GM12878 (cell line): ENCODE results near the gene DOK4. TPM values are rescaled to one million over a fixed set of nuclear protein-coding genes. Genes with fewer than 3 reads are reported as not detected.

Experiments
- ATAC-seq: fragments of 200-7000 bp; cut with Tn5 transposase; 3 replicates; pipeline ENCODE4 v1.9.1; 2020; ENCODE audit warnings: mild to moderate bottlenecking, moderate library complexity
- BruUV-seq: library from RNA; stranded (reverse); fragments of 400-500 nt; replicated peaks from 2 replicates; lab custom pipeline; 2021; lab: Mats Ljungman, UMichigan
- CTCF ChIA-PET: fragments of 300-600 bp; sonication (Branson Sonifier 250); formaldehyde crosslinking; extraction: SDS; loops from one replicate; lab custom pipeline; 2021; ENCODE audit warnings: inconsistent platforms; lab: Yijun Ruan, JAX
- POLR2A ChIA-PET: fragments of 350-600 bp; formaldehyde crosslinking; extraction: SDS; loops from one replicate; lab custom pipeline; 2021; ENCODE audit warnings: inconsistent platforms; lab: Charles Lee
- RAD21 ChIA-PET: fragments of 300-600 bp; sonication (Branson Sonifier 250); formaldehyde crosslinking; loops from one replicate; lab custom pipeline; 2023; ENCODE audit warnings: antibody characterized with exemption; ENCODE audit not compliant: unreplicated experiment; lab: Charles Lee
- SMC1A ChIA-PET: fragments of 300-600 bp; sonication (Branson Sonifier 250); formaldehyde crosslinking; loops from one replicate; lab custom pipeline; 2023; ENCODE audit not compliant: unreplicated experiment, uncharacterized antibody; lab: Charles Lee
- DNase-seq: peaks from one replicate; pipeline ENCODE4 v3.0.0-alpha.2; 2011; ENCODE audit warnings: low read depth, low spot score
- FAIRE-seq: peaks from 3 replicates; lab custom pipeline; 2011; peaks lifted over from hg19 to GRCh38; lab: Jason Lieb, UNC
- H2AFZ ChIP-seq: 2 replicates; pipeline ENCODE4 v1.6.0; 2011; ENCODE audit warnings: low read depth, low read length, control low read depth; ENCODE audit not compliant: control insufficient read depth
- H3K27ac ChIP-seq: 2 replicates; pipeline ENCODE4 v1.5.1; 2011; ENCODE audit warnings: control low read depth; ENCODE audit not compliant: control insufficient read depth, insufficient read depth
- H3K27me3 ChIP-seq, 2 experiments: replicated peaks in 1 of 2; 2 replicates each; pipeline versions ENCODE4 v1.6.0 to v1.6.1; 2011; ENCODE audit warnings: low read length in 1 of 2; ENCODE audit not compliant: control insufficient read depth in 2 of 2, insufficient read depth in 2 of 2
- H3K36me3 ChIP-seq, 2 experiments: 2 replicates each; pipeline ENCODE4 v1.5.1; 2011; ENCODE audit warnings: low read length in 1 of 2; ENCODE audit not compliant: control insufficient read depth in 2 of 2, insufficient read depth in 2 of 2
- H3K4me1 ChIP-seq: 2 replicates; pipeline ENCODE4 v1.6.1; 2011; ENCODE audit warnings: mild to moderate bottlenecking, low read length, moderate library complexity, mixed read lengths; ENCODE audit not compliant: control insufficient read depth, insufficient read depth
- H3K4me2 ChIP-seq: 2 replicates; pipeline ENCODE4 v1.6.0; 2011; ENCODE audit warnings: control low read depth; ENCODE audit not compliant: control insufficient read depth, insufficient read depth
- H3K4me3 ChIP-seq: fragments of 200-600 bp; sonication (generic); 2 replicates; pipeline ENCODE4 v1.5.1; 2016
- H3K79me2 ChIP-seq: 2 replicates; pipeline ENCODE4 v1.6.0; 2011; ENCODE audit warnings: low read length; ENCODE audit not compliant: control insufficient read depth, insufficient read depth
- H3K9ac ChIP-seq: 2 replicates; pipeline ENCODE4 v1.8.0; 2011; ENCODE audit warnings: low read length, control low read depth, mixed read lengths; ENCODE audit not compliant: control insufficient read depth, insufficient read depth
- H3K9me3 ChIP-seq: replicated peaks from 3 replicates; pipeline ENCODE4 v1.5.1; 2011; ENCODE audit warnings: mild to moderate bottlenecking, low read length; ENCODE audit not compliant: control insufficient read depth, insufficient read depth
- H4K20me1 ChIP-seq: 2 replicates; pipeline ENCODE4 v1.6.0; 2011; ENCODE audit not compliant: control insufficient read depth, insufficient read depth
- BACH1 ChIP-seq: fragments of 450-650 bp; IDR thresholded peaks from 2 replicates; pipeline ENCODE4 v1.6.1; 2017; ENCODE audit warnings: mild to moderate bottlenecking, borderline replicate concordance
- EED ChIP-seq: sonication (generic); IDR thresholded peaks from 2 replicates; pipeline ENCODE4 v1.6.1; 2016; ENCODE audit warnings: antibody characterized with exemption, low read depth
- GABPA ChIP-seq: IDR thresholded peaks from 2 replicates; pipeline ENCODE4 v1.6.1; 2014; ENCODE audit warnings: antibody characterized with exemption, low read depth, mild to moderate bottlenecking, inconsistent platforms
- HDAC2 ChIP-seq: fragments of 200-600 bp; sonication (generic); IDR thresholded peaks from 2 replicates; pipeline ENCODE4 v1.6.1; 2017
- IRF4 ChIP-seq: IDR thresholded peaks from 2 replicates; pipeline ENCODE4 v1.6.1; 2011; ENCODE audit warnings: low read depth, low read length
- JUND ChIP-seq: IDR thresholded peaks from 2 replicates; pipeline ENCODE4 v1.6.1; 2012; ENCODE audit warnings: low read depth, mild to moderate bottlenecking, low read length, improper control_type of control experiment, moderate library complexity
- MTA3 ChIP-seq: IDR thresholded peaks from 2 replicates; pipeline ENCODE4 v1.6.1; 2012; ENCODE audit warnings: low read length, inconsistent platforms, borderline replicate concordance
- NFYA ChIP-seq: IDR thresholded peaks from 2 replicates; pipeline ENCODE4 v1.6.1; 2011; ENCODE audit warnings: low read depth, mild to moderate bottlenecking, low read length, improper control_type of control experiment, borderline replicate concordance
- NR2C1 ChIP-seq: fragments of 450-650 bp; IDR thresholded peaks from 2 replicates; pipeline ENCODE4 v1.6.1; 2017; ENCODE audit warnings: antibody characterized with exemption, mild to moderate bottlenecking, moderate library complexity
- POLR2AphosphoS2 ChIP-seq: IDR thresholded peaks from 2 replicates; pipeline ENCODE4 v1.6.1; 2011; ENCODE audit warnings: low read depth, mild to moderate bottlenecking, low read length, improper control_type of control experiment, moderate library complexity
- POU2F2 ChIP-seq: IDR thresholded peaks from 3 replicates; pipeline ENCODE4 v1.6.1; 2011; ENCODE audit warnings: low read depth, mild to moderate bottlenecking, low read length, borderline replicate concordance
- SUZ12 ChIP-seq: fragments of 200-600 bp; sonication (generic); IDR thresholded peaks from one replicate; pipeline ENCODE4 v1.6.1; 2018; ENCODE audit warnings: antibody characterized with exemption, mild to moderate bottlenecking; ENCODE audit not compliant: unreplicated experiment
- TAF1 ChIP-seq: IDR thresholded peaks from 2 replicates; pipeline ENCODE4 v1.6.1; 2011; ENCODE audit warnings: mild to moderate bottlenecking, low read depth, low read length, borderline replicate concordance
- ZBTB4 ChIP-seq: fragments of 450-650 bp; formaldehyde crosslinking; IDR thresholded peaks from 2 replicates; pipeline ENCODE4 v1.4.0; 2022; ENCODE audit warnings: mild to moderate bottlenecking, moderate library complexity
- WGBS: methylation state at CpG from one replicate; pipeline ENCODE4 v1.1.6; 2016; ENCODE audit warnings: low lambda C conversion rate; ENCODE audit not compliant: insufficient replicate concordance, insufficient coverage; ENCODE audit errors: missing lambda C conversion rate; 5-methylcytosine and 5-hydroxymethylcytosine counted together
- in situ Hi-C: fragments of 300-500 bp; cut with MboI; formaldehyde crosslinking; loops from 9 replicates; pipeline ENCODE4 v1.14.3; 2018; ENCODE audit warnings: mixed read lengths
- intact Hi-C: fragments of 100-400 bp; cut with micrococcal nuclease; formaldehyde crosslinking; loops from one replicate; pipeline ENCODE4 v1.14.2; 2022; ENCODE audit not compliant: unreplicated experiment
- polyA plus RNA-seq, 11 experiments: library from polyadenylated mRNA; depleted of rRNA in 4 of 11; unstranded in 6 of 11; stranded (reverse) in 5 of 11; fragments of >200 nt; fragmentation: Nextera tagmentation in 4 of 11; fragmentation: Illumina TruSeq in 1 of 11; extraction: Ambion mirVana in 4 of 11; extraction: Trizol in 1 of 11; gene quantifications; 1 replicate in 1 of 11; 2 replicates in 10 of 11; pipeline versions ENCODE4 v1.2.1 to v1.2.3, GENCODE V29; 2011 to 2016; ENCODE audit warnings: inconsistent platforms in 2 of 11, missing spikeins in 2 of 11, low read depth in 1 of 11
- total RNA-seq, 4 experiments: library from RNA; depleted of rRNA in 3 of 4; stranded (reverse); fragments of >200 nt in 3 of 4; fragmentation: Illumina TruSeq in 1 of 4; extraction: Trizol in 1 of 4; gene quantifications; 2 replicates each; pipeline versions ENCODE4 v1.2.1 to v1.2.3, GENCODE V29; 2013 to 2021
- TF ChIP-seq, protein P1 (sequence below): fragments of 450-650 bp; IDR thresholded peaks from 2 replicates; pipeline ENCODE4 v1.6.1; 2017; ENCODE audit warnings: borderline replicate concordance
- TF ChIP-seq, protein P2 (sequence below): fragments of 150-350 bp; IDR thresholded peaks from 2 replicates; pipeline ENCODE4 v1.6.1; 2016; ENCODE audit warnings: low read depth, low read length

Gene DOK4
- total and polyA plus RNA-seq, 10 of the 15 experiments (the other 5 are each of a cell fraction or from before 2014, with no cell fraction given), result 0.20 to 7.0 (median 2.4) TPM; not detected in 1

DNA sequence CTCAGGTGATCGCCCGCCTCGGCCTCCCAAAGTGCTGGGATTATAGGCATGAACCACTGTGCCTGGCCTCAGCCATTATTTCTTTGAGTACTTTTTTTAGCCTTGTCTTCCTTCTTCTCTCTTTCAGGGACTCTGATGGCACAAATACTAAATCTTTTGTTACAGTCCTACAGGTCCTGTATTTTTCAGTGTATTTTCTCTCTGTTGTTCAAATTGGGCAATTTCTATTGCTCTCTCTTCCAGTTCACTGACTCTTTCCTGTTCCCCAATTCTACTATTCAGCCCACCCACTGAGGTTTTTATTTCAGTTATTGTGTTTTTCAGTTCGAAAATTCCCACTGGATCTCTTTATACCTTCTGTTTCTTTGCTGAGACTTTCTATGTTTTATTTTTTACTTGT lies 7.5 kb upstream of the DOK4 start (continued):
- TF ChIP-seq, protein P1, sequence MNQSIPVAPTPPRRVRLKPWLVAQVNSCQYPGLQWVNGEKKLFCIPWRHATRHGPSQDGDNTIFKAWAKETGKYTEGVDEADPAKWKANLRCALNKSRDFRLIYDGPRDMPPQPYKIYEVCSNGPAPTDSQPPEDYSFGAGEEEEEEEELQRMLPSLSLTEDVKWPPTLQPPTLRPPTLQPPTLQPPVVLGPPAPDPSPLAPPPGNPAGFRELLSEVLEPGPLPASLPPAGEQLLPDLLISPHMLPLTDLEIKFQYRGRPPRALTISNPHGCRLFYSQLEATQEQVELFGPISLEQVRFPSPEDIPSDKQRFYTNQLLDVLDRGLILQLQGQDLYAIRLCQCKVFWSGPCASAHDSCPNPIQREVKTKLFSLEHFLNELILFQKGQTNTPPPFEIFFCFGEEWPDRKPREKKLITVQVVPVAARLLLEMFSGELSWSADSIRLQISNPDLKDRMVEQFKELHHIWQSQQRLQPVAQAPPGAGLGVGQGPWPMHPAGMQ, result no peak
- no peak for TF ChIP-seq POLR2AphosphoS2

- no TSS peak for BruUV-seq
- Histone ChIP-seq H3K36me3 (no peaks in the 10 kb centered on the region), H3K4me1 (peaks cover 15% of the 10 kb centered on the region), H3K79me2 (no peaks in the 10 kb centered on the region), H2AFZ (no peak overlapping the region), H3K27ac (no peak overlapping the region), H3K9me3 (no peaks in the 10 kb centered on the region; the same call in 2 of the 3 replicates), H3K9ac (no peak overlapping the region), H4K20me1 (no peaks in the 10 kb centered on the region), H3K4me3 (no peak overlapping the region), H3K27me3 (peaks cover 0 to 2% of the 10 kb centered on the region in 2 experiments; a peak in 1 of 4 replicates), H3K4me2 (no peak overlapping the region)
- ChIA-PET CTCF (interaction anchor here (0.8 to 1.7 kb wide), 4 partner anchors 27 to 189 kb away, joined by 3 to 5 read pairs (median 4); partner anchors contain the start of gene POLR2C), RAD21 (no interaction called here), POLR2A (interaction anchor here (1.0 kb wide), 1 partner anchor 31 kb away, joined by 4 read pairs; no protein-coding TSS in a partner anchor), SMC1A (interaction anchor here (3.5 kb wide), 1 partner anchor 48 kb away, joined by 17 read pairs; the partner anchor contains the start of gene CCDC102A)
- ATAC-seq, result no peak
- no peak for DNase-seq
- FAIRE-seq, result no peak
- in situ Hi-C loops, result no loop called here
- intact Hi-C loops, result no loop called here
- 77% methylated on average over 5 of the region's 5 CpGs for WGBS
- TF ChIP-seq, protein P2, sequence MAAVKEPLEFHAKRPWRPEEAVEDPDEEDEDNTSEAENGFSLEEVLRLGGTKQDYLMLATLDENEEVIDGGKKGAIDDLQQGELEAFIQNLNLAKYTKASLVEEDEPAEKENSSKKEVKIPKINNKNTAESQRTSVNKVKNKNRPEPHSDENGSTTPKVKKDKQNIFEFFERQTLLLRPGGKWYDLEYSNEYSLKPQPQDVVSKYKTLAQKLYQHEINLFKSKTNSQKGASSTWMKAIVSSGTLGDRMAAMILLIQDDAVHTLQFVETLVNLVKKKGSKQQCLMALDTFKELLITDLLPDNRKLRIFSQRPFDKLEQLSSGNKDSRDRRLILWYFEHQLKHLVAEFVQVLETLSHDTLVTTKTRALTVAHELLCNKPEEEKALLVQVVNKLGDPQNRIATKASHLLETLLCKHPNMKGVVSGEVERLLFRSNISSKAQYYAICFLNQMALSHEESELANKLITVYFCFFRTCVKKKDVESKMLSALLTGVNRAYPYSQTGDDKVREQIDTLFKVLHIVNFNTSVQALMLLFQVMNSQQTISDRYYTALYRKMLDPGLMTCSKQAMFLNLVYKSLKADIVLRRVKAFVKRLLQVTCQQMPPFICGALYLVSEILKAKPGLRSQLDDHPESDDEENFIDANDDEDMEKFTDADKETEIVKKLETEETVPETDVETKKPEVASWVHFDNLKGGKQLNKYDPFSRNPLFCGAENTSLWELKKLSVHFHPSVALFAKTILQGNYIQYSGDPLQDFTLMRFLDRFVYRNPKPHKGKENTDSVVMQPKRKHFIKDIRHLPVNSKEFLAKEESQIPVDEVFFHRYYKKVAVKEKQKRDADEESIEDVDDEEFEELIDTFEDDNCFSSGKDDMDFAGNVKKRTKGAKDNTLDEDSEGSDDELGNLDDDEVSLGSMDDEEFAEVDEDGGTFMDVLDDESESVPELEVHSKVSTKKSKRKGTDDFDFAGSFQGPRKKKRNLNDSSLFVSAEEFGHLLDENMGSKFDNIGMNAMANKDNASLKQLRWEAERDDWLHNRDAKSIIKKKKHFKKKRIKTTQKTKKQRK, result no peak
- no peak for TF ChIP-seq POU2F2
- TF ChIP-seq ZBTB4 (CRISPR knock-in tag), result no peak
- TF ChIP-seq JUND, result no peak
- TF ChIP-seq MTA3, result no peak
- no peak for TF ChIP-seq IRF4
- no peak for TF ChIP-seq NR2C1
- TF ChIP-seq HDAC2, result no peak
- no peak for TF ChIP-seq TAF1
- no peak for TF ChIP-seq NFYA
- TF ChIP-seq BACH1, result no peak
- no peak for TF ChIP-seq GABPA
- TF ChIP-seq EED, result no peak
- no peak for TF ChIP-seq SUZ12
Observed at GRCh38 chr16:57489229-57489628, 2.9 kb upstream of the DOK4 start.
